ENCODE results near the gene FRMD4B.
A peak's percentile ranks its signal among the peaks of the same experiment; 100 is the strongest.

The FRMD4B gene

DNA sequence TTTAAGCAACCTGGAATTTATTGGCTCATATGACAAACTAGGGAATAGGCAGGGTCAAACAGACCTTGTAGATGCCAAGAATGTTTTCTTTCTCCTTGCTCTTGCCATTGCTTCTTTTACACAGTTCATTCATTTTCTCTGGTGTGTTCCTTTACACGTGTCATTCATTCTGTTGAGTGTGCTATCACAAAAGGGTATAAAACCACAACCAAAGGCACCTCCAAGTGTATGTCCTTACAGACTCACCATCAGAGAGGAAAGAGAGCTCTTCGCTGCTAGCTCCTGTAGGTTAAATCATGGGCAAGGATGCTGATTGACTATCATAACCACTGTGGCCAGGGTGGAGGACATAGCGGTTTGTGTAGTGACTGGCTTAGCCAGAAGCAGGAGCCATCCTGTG lies 19.2 kb upstream of the FRMD4B start:
- DNase-seq (ENCODE audit: low spot score), result no peak

- no peak for DNase-seq (ENCODE audit: low spot score)
Measured at GRCh38 chr3:69403454-69403853, 17.6 kb upstream of the FRMD4B start.

DNA sequence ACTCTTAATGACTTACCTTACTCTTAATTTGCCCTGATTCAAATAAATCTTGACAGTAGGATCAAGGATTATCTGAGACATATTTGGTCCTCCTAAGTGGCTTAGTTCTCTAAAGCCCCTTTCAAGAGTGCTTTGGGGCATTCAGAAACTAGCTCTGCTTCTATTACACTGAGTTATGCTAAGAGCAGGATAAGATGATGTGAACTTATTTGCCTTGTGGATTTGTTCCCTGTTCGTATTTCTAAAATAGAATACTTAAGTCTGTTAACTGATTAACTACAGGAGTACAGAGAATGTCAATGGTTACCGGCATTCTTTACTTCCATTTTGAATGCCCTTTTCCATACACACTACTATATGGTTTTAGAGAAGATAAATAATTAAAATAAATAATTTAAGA lies 14.8 kb upstream of the FRMD4B start:
- DNase-seq (ENCODE audit: low spot score), result no peak

GRCh38 chr3:69392850-69393249 lies 7.0 kb upstream of the FRMD4B start:
- no peak for DNase-seq (ENCODE audit: low spot score)

DNA sequence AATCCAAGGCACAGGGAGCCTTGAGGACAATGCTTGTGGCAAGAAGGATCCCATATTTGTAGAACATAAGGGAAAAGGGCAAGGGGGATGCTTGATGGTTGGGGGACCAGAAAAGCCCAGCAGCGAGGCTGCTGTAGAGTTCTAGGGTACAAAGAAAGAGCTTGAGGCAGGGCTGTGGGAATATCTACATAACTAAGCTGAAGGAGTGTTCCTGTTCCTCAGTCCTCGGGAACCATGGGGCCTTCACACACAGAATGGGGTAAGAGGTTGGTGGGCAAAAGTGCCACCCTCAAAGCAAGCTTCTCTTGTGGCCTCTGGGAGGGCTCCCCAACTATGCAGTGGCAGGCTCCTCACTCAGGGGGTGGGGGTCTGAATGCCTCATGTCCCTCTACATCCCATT lies 6.5 kb upstream of the FRMD4B start:
- DNase-seq (ENCODE audit: low spot score), result no peak

GRCh38 chr3:69391554-69391953 lies 5.7 kb upstream of the FRMD4B start:
- DNase-seq (ENCODE audit: low spot score), result no peak

DNA sequence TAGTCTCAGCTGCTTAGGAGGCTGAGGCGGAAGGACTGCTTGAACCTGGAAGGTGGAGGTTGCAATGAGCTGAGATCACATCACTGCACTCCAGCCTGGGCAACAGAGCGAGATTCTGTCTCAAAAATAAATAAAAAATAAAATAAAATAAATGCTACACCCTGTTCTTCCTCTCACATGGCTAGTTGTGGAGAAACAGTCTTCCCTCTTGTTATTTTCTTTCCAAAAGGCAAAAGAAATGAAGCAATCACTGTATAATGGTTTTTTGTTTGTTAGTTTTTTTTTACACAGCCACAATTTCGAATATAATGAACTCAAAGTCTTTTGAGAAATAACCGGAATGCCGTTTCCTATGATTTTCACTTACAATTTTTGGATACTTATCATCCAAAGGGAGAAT lies 4.9 kb upstream of the FRMD4B start:
- no peak for DNase-seq (ENCODE audit: low spot score)

- no peak for DNase-seq (ENCODE audit: low spot score)
Measured at GRCh38 chr3:69389520-69390248, 3.8 kb upstream of the FRMD4B start.

- DNase-seq (ENCODE audit: low spot score), result no peak
Measured at GRCh38 chr3:69388241-69388640, 2.4 kb upstream of the FRMD4B start.

DNA sequence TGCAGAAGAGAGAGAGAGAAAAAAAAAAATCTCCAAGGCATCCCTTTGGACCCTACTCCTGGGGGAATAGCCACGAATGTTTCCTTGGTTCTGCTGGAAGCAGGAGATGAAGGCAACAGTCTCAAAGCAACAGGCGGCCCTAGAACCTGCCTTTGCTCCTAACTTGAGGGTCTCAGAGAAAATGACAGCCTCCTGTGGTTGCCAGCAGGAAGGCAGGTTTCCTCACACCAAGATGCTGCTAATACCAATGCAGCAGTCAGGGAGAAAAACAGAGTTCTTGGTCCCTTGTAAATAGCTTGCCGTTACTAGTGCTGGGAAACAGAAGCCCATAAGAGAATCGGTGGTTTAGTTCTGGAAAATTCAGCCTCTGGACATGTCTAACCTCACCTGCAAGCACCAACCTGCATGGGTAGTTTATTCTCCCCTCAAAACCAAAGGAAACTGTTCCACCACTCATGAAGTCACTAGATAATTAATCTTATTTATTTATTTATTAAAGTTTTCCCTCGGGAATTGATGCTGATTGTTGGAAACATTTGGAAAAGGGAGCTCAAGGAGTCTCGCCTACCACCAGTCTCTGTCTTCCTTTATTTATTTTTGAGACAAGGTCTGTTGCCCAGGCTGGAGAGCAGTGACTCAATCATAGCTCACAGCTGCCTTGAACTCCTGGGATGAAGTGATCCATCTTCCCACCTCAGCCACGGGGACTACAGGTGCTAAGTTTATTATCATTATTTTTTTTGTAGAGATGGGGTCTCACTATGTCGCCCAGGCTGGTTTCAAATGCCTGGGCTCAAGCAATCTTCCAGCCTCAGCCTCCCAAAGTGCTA lies 883 bp upstream of the FRMD4B start:
- DNase-seq (ENCODE audit: low spot score), result peak; percentile 34

DNA sequence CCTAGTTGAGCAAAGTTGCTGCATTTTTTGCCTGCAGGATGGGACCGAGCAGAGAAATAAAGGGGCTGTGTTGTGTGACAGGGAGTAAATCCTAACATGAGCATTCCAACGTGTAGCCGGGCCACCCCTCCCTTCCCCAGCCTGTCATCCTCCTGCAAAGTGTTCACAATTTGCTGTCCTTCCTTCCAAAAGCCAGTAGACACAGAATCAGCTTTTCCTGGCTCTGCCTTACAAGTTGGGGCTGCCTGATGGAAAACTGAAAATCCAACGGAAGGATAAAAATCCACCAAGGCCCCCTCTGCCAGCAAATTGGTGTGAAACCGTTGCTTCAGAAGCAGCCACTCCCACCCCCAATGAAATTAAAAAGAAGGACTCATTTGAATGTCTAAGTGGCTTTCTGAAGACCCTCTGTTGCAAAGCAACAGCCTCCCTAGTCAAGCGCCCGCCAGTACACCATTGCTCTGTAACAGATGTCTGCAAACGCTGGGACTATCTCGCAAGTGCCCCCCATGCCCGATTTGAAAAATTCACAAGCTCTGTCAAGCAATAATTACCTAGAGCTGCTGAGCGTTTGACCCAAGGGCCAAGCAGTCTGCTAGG lies 665 bp downstream of the FRMD4B start:
- peak; percentile 19 for DNase-seq (ENCODE audit: low spot score)

- DNase-seq (ENCODE audit: low spot score), result no peak
Measured at GRCh38 chr3:69384326-69384725, 1.6 kb downstream of the FRMD4B start.

- peak; percentile 17 for DNase-seq (ENCODE audit: low spot score)
Measured at GRCh38 chr3:69379661-69380060, 6.2 kb downstream of the FRMD4B start.

- DNase-seq (ENCODE audit: low spot score), result no peak
Measured at GRCh38 chr3:69378112-69378802, 7.6 kb downstream of the FRMD4B start.

DNA sequence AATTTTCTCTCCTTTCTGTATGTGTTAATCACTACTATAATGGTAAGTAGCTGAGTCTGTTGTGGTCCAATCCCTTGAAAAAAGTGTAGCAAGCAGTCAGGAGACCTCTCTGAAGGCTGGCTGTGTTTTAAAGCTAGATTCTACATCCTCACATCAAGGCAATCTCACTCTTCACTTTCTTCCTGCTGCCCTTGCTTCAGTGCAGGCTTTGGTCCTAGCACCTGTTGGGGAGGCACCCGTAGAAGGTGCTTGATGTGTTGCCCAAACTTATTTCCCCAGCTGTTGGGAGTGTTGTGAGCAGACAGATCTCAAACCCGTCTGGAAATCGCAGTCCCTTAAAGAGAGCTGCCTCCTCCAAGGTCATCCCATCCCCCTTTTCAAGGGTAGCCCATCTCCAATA lies 8.6 kb downstream of the FRMD4B start:
- DNase-seq (ENCODE audit: low spot score), result no peak

- no peak for DNase-seq (ENCODE audit: low spot score)
Measured at GRCh38 chr3:69376731-69377130, 9.2 kb downstream of the FRMD4B start.

DNA sequence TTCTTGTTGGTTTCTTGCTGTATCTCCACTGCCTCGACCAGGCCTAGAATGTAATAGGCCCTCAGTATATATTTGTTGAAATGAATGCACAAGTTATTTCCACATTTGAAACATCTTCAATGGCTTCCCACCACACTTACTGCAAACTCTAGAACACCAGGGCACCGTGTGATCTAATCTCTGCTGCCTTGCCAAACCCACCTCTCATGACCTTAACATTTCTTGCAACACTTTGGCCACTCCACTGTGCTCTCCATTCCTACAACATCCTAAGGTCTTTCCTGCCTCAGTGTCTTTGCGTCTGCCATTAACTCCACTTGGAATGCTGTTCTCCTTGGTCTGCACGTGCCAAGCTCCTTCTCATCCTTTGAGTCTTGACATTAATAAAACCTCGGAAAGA lies 14.1 kb downstream of the FRMD4B start:
- DNase-seq (ENCODE audit: low spot score), result no peak

DNA sequence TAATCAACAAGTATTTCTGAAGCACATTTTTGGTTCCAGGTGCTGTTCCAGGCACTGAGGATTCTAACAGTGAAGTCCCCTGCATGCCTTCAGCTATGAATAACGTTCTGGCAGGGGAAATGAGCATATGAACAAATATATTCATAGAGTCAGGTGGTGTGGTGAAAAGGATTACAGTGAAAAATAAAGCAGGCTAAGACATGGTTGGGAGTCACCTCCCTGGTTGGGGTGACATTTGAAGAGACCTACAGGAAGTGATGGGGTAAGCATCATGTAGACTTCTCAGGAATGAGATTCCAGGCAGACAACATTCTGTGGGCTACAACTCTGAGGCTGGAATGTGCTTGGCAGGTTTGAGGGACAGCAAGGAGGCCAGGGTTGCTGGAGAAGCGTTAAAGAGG lies 15.0 kb downstream of the FRMD4B start:
- no peak for DNase-seq (ENCODE audit: low spot score)

DNA sequence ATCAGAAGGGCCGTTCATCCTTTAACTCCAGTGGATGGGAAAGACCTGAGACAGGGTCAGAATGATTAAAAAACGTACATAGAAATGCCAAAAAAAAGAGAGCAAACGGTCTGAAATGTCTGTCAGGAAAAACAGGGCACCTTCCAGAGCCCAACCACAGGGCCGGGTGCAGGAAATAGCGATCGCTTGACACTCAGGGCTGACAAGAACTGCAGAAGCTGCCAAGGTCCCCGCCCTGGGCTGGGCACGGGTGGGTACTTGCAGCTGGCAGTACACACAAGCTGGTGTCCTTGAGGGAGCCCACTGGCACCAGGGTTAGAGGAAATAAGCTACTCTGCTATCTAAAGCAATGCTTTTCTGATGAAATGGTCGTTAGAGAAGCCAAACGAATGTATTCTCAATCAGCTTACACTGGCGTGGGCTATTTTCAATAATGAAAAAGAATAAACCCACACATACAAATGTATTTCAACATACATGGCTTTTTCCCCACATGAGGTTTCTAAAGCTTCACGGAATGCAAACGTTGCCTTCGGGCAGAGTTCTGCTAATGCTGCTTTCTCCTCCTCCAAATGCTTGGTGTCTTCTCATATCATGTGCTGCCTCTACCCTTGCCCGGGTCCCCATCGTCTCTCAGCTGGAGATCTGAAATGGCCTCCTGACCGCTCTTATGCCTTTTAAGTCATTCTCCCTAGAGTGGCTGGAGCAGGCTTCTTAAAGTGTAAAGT lies 15.6 kb downstream of the FRMD4B start:
- peak; percentile 30 for DNase-seq (ENCODE audit: low spot score)

GRCh38 chr3:69368129-69368741 lies 17.7 kb downstream of the FRMD4B start:
- DNase-seq (ENCODE audit: low spot score), result peak; percentile 69

- no peak for DNase-seq (ENCODE audit: low spot score)
Measured at GRCh38 chr3:69367586-69367985, 18.3 kb downstream of the FRMD4B start.
